HG02981 (cell line): ENCODE measurements around the gene MYO10.
"Not testable (repeated sequence)": the region's sequence is repeated elsewhere in the genome, so short reads cannot be mapped to it uniquely, and the experiment has no call there.

Experiments
- ATAC-seq: cut with Tn5 transposase; IDR thresholded peaks from one replicate; pipeline ENCODE4 v1.9.1; 2021; ENCODE audit warnings: mild to moderate bottlenecking, moderate library complexity; ENCODE audit not compliant: unreplicated experiment

MYO10 gene

GRCh38 chr5:16936150-16936988 lies at the start of gene MYO10:
TSS of gene MYO10 (minus strand) at chr5:16936288. CDS start at chr5:16935808, 480 bp downstream.
- ATAC-seq = peak; percentile 63

DNA sequence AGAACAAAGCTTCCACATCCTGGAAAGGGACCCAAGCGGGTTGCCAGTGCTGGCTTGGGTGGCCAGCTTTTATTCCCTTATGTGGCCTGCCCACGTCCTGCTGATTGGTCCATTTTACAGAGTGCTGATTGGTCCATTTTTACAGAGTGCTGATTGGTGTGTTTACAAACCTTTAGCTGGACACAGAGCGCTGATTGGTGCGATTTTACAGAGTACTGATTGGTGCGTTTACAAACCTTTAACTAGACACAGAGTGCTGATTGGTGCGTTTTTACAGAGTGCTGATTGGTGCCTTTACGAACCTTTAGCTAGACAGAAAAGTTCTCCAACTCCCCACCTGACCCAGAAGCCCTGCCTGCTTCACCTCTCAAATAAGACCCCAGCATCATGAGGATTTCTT lies 49.2 kb upstream of the MYO10 start:
- ATAC-seq = not testable (repeated sequence)

DNA sequence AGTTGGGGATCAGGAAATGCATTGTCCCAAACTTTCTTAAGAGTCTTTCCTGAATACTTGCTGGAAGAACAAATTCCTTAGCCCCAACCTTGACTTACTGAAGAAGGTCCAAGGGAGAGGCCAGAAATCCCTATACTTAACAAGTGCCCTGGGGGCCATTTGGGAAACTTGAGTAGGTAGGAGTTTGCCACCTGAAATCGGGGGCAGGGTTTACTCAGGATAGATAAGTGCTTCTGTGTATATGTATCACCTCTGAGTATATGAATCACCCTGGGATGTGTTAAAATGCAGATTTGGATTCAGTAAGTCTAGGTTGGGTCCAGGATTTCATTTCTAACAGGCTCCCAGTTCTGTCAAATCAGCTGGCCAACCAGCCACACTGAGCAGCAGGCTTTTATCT lies 47.9 kb upstream of the MYO10 start:
- ATAC-seq = no peak

- no peak for ATAC-seq
Measured at GRCh38 chr5:16983022-16983639, 47.0 kb upstream of the MYO10 start.

- ATAC-seq = no peak
Measured at GRCh38 chr5:16981700-16982099, 45.6 kb upstream of the MYO10 start.

- no peak for ATAC-seq
Measured at GRCh38 chr5:16980983-16981382, 44.9 kb upstream of the MYO10 start.

DNA sequence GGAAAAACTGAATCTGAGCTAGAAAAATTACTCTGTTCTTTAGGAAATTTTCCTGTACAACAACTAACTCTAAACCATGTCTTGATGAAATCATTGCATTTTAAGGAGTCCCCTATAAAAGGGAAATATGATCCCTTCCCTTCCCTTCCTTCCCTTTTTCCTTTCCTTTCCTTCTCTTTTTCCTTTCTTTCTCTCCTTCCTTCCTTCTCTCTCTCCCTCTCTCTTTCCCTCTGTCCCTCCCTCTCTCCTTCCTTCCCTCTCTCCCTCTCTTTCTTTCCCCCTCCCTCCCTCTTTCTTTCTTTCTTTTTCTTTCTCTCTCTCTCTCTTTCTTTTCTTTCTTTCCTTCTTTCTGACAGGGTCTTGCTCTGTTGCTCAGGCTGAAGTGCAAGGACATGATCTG lies 42.2 kb upstream of the MYO10 start:
- ATAC-seq = no peak

- peak; percentile 82 for ATAC-seq
Measured at GRCh38 chr5:16976625-16977008, 40.5 kb upstream of the MYO10 start.

GRCh38 chr5:16975950-16976624 lies 40.0 kb upstream of the MYO10 start:
- ATAC-seq = peak; percentile 65

DNA sequence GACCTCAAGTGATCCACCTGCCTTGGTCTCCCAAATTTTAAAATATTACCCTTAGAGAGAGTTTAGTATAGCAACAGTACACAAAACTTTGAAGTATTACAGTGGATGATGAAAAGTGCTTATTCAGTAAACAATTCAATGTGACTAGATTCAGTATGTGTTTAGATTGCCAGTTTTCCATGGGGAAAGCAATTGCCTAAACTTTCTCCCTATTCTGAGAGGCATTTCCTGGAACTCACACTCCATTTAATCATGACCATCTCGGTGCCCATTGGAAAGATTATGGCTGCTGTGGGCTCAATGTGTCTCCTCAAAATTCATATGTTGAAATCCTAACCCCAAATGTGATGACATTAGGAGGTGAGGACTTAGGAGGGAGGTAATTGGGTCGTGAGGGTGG lies 38.9 kb upstream of the MYO10 start:
- no peak for ATAC-seq

GRCh38 chr5:16970826-16971225 lies 34.7 kb upstream of the MYO10 start:
- no peak for ATAC-seq

DNA sequence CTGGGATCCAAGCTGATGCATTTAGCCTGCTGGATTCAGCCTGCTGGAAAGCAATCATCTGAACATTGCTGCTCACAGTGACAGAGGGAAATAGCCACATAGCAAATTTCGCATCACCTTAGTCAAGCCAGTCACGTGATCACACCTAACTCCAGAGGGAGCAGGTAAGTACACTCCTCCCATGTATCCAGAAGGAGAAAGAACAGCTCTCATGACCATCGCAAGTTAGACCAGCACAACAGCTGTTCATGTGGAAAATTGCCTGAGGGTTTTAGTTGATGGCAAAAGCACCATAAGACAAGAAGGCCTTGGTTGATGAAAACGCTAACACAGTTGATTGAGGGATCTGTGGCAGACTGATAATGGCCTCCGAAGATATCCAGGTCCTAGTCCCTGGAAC lies 34.2 kb upstream of the MYO10 start:
- ATAC-seq = no peak

DNA sequence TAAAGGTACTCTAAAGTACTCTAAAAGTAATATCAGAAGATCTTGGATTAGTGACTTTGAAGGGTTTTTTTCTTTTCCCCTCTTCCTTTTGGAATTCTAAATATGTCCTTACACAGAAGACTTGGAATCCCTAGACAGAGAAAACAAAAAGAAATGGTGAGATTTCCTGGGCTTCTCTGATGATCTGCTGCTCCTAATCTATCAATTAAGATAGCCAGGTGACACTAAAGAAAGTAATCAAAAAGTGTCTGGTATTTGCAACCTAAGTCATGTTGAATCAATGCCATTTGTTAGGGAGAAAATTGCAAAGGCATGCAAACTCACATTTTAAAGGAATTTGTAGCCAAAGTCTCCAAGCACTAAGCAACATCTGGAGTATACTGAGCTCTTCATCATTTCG lies 29.5 kb upstream of the MYO10 start:
- ATAC-seq = no peak

- ATAC-seq = no peak
Measured at GRCh38 chr5:16963821-16964220, 27.7 kb upstream of the MYO10 start.

GRCh38 chr5:16961131-16961530 lies 25.0 kb upstream of the MYO10 start:
- no peak for ATAC-seq

DNA sequence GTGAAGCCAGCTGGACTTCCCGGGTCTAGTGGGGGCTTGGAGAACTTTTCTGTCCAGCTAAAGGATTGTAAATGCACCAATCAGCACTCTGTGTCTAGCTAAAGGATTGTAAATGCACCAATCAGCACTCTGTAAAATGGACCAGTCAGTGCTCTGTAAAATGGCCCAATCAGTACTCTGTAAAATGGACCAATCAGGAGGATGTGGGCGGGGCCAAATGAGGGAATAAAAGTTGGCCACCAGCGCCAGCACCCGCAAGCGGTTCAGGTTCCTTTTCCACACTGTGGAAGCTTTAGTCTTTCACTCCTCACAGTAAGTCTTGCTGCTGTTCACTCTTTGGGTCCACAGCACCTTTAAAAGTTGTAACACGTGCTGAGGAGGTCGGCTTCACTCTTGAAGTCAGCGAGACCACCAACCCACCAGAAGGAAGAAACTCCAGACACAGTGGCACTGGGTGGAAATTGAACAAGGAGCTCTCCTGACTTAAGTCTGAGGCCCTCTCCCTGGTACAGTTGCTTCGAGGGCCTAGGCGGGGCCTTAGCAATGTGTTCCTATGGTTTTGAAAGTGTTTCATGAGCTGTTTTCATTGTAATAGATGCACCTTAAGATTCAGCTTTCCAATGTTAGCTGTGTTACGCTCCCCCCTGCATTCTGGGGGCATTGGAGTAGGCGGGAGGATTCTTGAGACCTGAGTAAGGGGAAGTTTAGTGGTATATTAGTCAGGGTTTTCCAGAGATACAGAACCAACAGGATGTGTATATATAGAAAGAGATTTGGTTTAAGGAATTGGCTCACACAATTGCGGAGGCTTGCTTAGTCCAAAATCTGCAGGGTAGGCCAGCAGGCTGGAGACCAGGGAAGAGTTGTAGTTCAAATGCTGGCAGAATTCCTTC lies 21.5 kb upstream of the MYO10 start:
- ATAC-seq = no peak

- no peak for ATAC-seq
Measured at GRCh38 chr5:16953729-16954128, 17.6 kb upstream of the MYO10 start.

DNA sequence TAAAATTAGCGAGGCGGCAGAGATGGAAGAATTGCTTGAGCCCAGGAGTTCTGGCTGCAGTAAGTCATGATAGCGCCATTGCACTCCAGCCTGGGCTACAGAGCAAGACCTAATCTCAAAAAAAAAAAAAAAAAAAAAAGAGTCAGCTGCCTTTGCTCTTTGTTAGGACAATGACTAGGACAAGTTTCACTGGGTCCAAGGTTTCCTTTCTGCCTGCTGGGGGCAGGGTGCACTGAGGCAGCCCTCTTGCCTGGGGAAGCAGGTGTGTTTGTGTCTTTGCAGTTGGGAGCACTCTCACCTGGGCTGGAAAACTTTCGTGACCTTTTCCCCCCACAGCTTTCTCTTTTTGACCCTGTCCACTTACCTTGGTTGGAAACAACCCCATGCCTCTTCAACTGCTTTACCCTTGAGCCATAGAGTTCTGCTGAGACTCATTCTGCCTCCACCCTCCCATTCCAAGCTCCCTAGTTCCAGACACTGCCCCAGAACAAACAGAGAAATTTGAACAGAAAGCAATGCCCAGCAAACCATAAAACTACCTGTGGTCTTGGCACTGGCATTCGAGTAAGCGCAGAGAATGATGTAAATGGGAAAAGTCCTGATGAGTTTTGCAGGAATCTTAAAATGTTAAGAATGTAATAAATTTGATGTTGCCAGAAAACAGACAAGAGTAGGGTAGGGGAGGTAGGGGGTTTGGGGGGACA lies 17.0 kb upstream of the MYO10 start:
- no peak for ATAC-seq

DNA sequence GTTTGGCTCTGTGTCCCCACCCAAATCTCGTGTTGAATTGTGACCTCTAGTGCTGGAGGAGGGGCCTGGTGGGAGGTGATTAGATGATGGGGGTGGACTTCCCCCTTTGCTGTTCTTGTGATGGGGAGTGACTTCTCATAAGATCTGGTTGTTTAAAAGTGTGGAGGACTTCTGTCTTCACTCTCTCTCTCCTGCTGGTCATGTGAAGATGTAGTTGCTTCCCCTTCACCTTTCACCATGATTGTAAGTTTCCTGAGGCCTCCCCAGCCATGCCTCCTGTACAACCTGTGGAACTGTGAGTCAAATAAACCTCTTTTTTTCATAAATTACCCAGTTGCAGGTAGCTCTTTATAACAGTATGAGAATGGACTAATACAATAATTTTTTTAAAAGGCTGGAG lies 10.6 kb upstream of the MYO10 start:
- no peak for ATAC-seq

DNA sequence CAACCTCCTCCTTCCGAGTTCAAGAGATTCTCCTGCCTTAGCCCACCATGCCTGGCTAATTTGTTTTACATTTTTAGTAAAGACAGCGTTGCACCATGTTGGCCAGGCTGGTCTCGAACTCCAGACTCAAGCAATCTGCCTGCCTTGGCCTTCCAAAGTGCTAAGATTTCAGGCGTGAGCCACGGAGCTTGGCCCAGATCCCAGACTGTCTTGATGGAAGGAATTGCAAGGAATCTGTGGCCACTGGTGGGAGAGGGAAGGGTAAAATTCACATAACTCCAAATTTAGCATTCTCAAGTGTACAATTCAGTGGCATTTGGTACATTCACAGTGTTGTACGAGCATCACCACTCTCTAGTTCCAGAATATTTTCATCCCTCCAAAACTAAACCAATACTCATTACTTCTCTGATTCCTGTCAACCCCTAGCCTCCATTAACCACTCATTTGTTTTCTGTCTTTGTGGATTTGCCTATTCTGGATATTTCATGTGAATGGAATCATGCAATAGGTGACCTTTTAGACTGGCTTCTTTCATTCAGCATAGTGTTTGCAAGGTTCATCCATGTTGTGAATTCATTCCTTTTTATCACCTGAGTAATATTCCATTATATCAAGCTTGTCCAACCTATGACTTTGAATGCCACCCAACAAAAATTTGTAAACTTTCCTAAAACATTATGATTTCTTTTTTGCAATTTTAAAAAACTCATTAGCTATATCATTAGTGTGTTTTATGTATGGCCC lies 8.9 kb upstream of the MYO10 start:
- ATAC-seq = no peak
